ENCODE results near the gene SUPT5H. TPM values are rescaled to one million over a fixed set of nuclear protein-coding genes. Genes with fewer than 3 reads are reported as not detected.

The SUPT5H gene
- total and polyA plus RNA-seq, 2 of the 13 experiments (the other 11 are each of a cell fraction or from before 2014, with no cell fraction given) = 48.2 to 51.7 TPM

- no peak for TF ChIP-seq SNRNP70 (IDR thresholded peaks at IDR 0.05; ENCODE audit: low read depth, low read length)
- no peak for TF ChIP-seq ATRX (CRISPR knock-in tag; IDR thresholded peaks at IDR 0.05; ENCODE audit: borderline replicate concordance)
- TF ChIP-seq ZFAT (CRISPR knock-in tag; conservative IDR thresholded peaks at IDR 0.05) = no peak
- TF ChIP-seq NCOR1 (IDR thresholded peaks at IDR 0.05; ENCODE audit: borderline replicate concordance, low read length) = no peak
- TF ChIP-seq YY1 (IDR thresholded peaks at IDR 0.05; ENCODE audit: insufficient read depth, insufficient replicate concordance, low read depth, low read length) = no peak
- TF ChIP-seq ZNF17 (CRISPR knock-in tag; IDR thresholded peaks at IDR 0.05) = no peak
- TF ChIP-seq ESRRA (CRISPR knock-in tag; IDR thresholded peaks at IDR 0.05; ENCODE audit: low read depth) = no peak; the same call in 1 of the 2 replicates
- no peak for TF ChIP-seq SRF (IDR thresholded peaks at IDR 0.05; ENCODE audit: low read depth, low read length)
- no peak for TF ChIP-seq ZNF12 (CRISPR knock-in tag; IDR thresholded peaks at IDR 0.05)
- TF ChIP-seq ZNF7 (CRISPR knock-in tag; IDR thresholded peaks at IDR 0.05) = no peak
- TF ChIP-seq DR1 (CRISPR knock-in tag; IDR thresholded peaks at IDR 0.05) = no peak
- TF ChIP-seq ZNF768 (CRISPR knock-in tag; IDR thresholded peaks at IDR 0.05) = no peak
- no peak for TF ChIP-seq NBN (conservative IDR thresholded peaks at IDR 0.05)
- no peak for TF ChIP-seq ZNF512 (CRISPR knock-in tag; IDR thresholded peaks at IDR 0.05)
- TF ChIP-seq FLYWCH1 (CRISPR knock-in tag; IDR thresholded peaks at IDR 0.05) = no peak
- TF ChIP-seq TSC22D2 (CRISPR knock-in tag; IDR thresholded peaks at IDR 0.05; ENCODE audit: borderline replicate concordance) = no peak
- TF ChIP-seq ZNF770 (CRISPR knock-in tag; IDR thresholded peaks at IDR 0.05) = 0 out of 2 replicates have a peak, but pooled peaks have one; percentile 46
- no peak for TF ChIP-seq ZNF597 (CRISPR knock-in tag; IDR thresholded peaks at IDR 0.05)
- TF ChIP-seq PAWR (CRISPR knock-in tag; IDR thresholded peaks at IDR 0.05; ENCODE audit: borderline replicate concordance) = no peak
- TF ChIP-seq TRIM24 (CRISPR knock-in tag; IDR thresholded peaks at IDR 0.05) = no peak
- 0 out of 2 replicates have a peak, but pooled peaks have one; percentile 42 for TF ChIP-seq GATAD2A (CRISPR knock-in tag; IDR thresholded peaks at IDR 0.05)
- no peak for TF ChIP-seq ZBTB4 (CRISPR knock-in tag; IDR thresholded peaks at IDR 0.05; ENCODE audit: borderline replicate concordance)
- no peak for TF ChIP-seq ZNF556 (CRISPR knock-in tag; IDR thresholded peaks at IDR 0.05; ENCODE audit: borderline replicate concordance)
- no peak for TF ChIP-seq ELF3 (CRISPR knock-in tag; IDR thresholded peaks at IDR 0.05)
- no peak for TF ChIP-seq DRAP1 (CRISPR knock-in tag; IDR thresholded peaks at IDR 0.05)
Measured at GRCh38 chr19:39411832-39412099, 33.6 kb upstream of the SUPT5H start (continued).
